GM21526 (cell line): Measurements from ENCODE around the gene CCDC78.

Experiments
- ATAC-seq: cut with Tn5 transposase; IDR thresholded peaks from one replicate; pipeline ENCODE4 v1.9.1; 2021; ENCODE audit warnings: moderate library complexity; ENCODE audit not compliant: unreplicated experiment, low FRiP score

CCDC78 gene

GRCh38 chr16:682493-683395 lies 43.5 kb downstream of the CCDC78 start:
- ATAC-seq = no peak

GRCh38 chr16:681746-682427 lies 44.4 kb downstream of the CCDC78 start:
- ATAC-seq = no peak

- ATAC-seq = no peak
Measured at GRCh38 chr16:680967-681745, 45.1 kb downstream of the CCDC78 start.

GRCh38 chr16:680625-680945 lies 45.7 kb downstream of the CCDC78 start:
- no peak for ATAC-seq

- ATAC-seq = no peak
Measured at GRCh38 chr16:679814-680624, 46.2 kb downstream of the CCDC78 start, which contains the start of gene STUB1. Gene STUB1 (plus strand): TSS chr16:680410. CDS start chr16:680526, 116 bp downstream.

GRCh38 chr16:678858-679813 lies 47.1 kb downstream of the CCDC78 start:
- ATAC-seq = no peak

- ATAC-seq = no peak
Measured at GRCh38 chr16:678209-678857, 47.9 kb downstream of the CCDC78 start.

- no peak for ATAC-seq
Measured at GRCh38 chr16:677316-678190, 48.7 kb downstream of the CCDC78 start.

- ATAC-seq = no peak
Measured at GRCh38 chr16:676913-677312, 49.3 kb downstream of the CCDC78 start.

- no peak for ATAC-seq
Measured at GRCh38 chr16:676565-676902, 49.7 kb downstream of the CCDC78 start.

GRCh38 chr16:675884-676564 lies 50.2 kb downstream of the CCDC78 start:
- ATAC-seq = no peak

GRCh38 chr16:674968-675883 lies 51.0 kb downstream of the CCDC78 start, which contains the start of gene RHBDL1:
Gene RHBDL1 (plus strand): TSS chr16:675671. CDS start chr16:675791, 120 bp downstream.
- ATAC-seq = no peak

GRCh38 chr16:674214-674881 lies 51.9 kb downstream of the CCDC78 start:
- no peak for ATAC-seq

GRCh38 chr16:673399-673991 lies 52.7 kb downstream of the CCDC78 start:
- ATAC-seq = no peak

GRCh38 chr16:672851-673250 lies 53.4 kb downstream of the CCDC78 start:
- ATAC-seq = no peak
